Dermis lymphatic vessel endothelial cell (primary cell): Measurements from ENCODE around the gene KLHL42. TPM values are rescaled to one million over a fixed set of nuclear protein-coding genes. Genes with fewer than 3 reads are reported as not detected.

Experiments
- total RNA-seq: library from RNA; depleted of rRNA; stranded (reverse); fragments of >200 nt; gene quantifications from 2 replicates; pipeline ENCODE4 v1.2.1, GENCODE V29; 2014

Gene KLHL42
- total RNA-seq, result 10.9 and 18.6 TPM in 2 replicates

DNA sequence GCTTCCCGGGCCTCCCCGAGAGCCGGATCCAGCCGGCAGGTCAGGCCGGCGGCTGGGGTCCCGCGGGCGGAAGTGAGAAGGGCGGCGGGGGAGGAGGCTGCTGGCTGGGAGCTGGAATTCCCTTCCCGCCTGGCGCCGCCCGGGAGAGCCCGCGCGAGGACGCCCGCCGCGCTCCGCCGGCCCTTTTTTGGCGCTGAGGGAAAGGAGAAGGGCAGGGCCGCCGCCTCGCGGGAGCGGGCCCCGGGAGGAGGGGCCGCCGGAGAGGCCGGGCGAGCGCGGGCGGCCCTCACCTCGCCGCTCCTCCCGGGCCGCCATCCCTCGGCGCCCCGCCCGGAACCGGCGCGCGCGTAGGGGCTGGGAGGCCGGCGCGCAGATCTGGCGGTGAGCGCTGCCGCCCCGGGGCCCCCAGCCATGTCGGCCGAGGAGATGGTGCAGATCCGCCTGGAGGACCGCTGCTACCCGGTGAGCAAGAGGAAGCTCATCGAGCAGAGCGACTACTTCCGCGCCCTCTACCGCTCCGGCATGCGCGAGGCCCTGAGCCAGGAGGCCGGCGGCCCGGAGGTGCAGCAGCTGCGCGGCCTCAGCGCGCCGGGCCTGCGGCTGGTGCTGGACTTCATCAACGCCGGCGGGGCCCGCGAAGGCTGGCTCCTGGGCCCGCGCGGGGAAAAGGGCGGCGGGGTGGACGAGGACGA is at the start of gene KLHL42, which contains the start of gene MANSC4:
Gene KLHL42, plus strand, starts transcription at position 314 of the 692 bp plus-strand sequence. Its CDS starts 98 bp downstream, at position 412.
Gene MANSC4, minus strand, starts transcription at position 317 of the 692 bp plus-strand sequence. CDS start 8,960 bp downstream, outside the sequence.

Other genes with a start within 250 kb of the KLHL42 start
- 9.9 and 15.4 TPM in 2 replicates for gene REP15, start 83.8 kb upstream of the KLHL42 start, total RNA-seq
- 25.7 and 37.9 TPM in 2 replicates for gene MRPS35, start 69.4 kb upstream of the KLHL42 start, total RNA-seq
- not detected in 2 replicates for gene MANSC4, start within 50 bp of the KLHL42 start, total RNA-seq
- gene PTHLH, start 192.5 kb downstream of the KLHL42 start, total RNA-seq, result 0.22 TPM in 1 of 2 replicates, not detected in the other